GM12878 (cell line): ENCODE measurements around the gene DLG1. TPM values are rescaled to one million over a fixed set of nuclear protein-coding genes. Genes with fewer than 3 reads are reported as not detected.

ENCODE experiments used
- ATF7 ChIP-seq: fragments of 450-650 bp; IDR thresholded peaks from 2 replicates; pipeline ENCODE4 v1.6.1; 2016; ENCODE audit warnings: low read depth, mild to moderate bottlenecking
- BACH1 ChIP-seq: fragments of 450-650 bp; IDR thresholded peaks from 2 replicates; pipeline ENCODE4 v1.6.1; 2017; ENCODE audit warnings: mild to moderate bottlenecking, borderline replicate concordance
- BHLHE40 ChIP-seq, 2 experiments: fragments of 450-650 bp in 1 of 2; IDR thresholded peaks; 2 replicates each; pipeline ENCODE4 v1.6.1; 2011 to 2017; ENCODE audit warnings: low read depth in 2 of 2, borderline replicate concordance in 1 of 2, improper control_type of control experiment in 1 of 2, low read length in 1 of 2, mild to moderate bottlenecking in 1 of 2
- CHD2 ChIP-seq: IDR thresholded peaks from 2 replicates; pipeline ENCODE4 v1.6.1; 2011; ENCODE audit warnings: low read depth, low read length, improper control_type of control experiment, borderline replicate concordance
- EP300 ChIP-seq, 2 experiments: fragments of 150-350 bp in 1 of 2; IDR thresholded peaks; 2 replicates each; pipeline ENCODE4 v1.6.1; 2011 to 2012; ENCODE audit warnings: low read depth in 2 of 2, low read length in 2 of 2, borderline replicate concordance in 1 of 2, improper control_type of control experiment in 1 of 2, inconsistent platforms in 1 of 2; ENCODE audit not compliant: control insufficient read depth in 1 of 2
- FOS ChIP-seq: IDR thresholded peaks from 3 replicates; pipeline ENCODE4 v1.6.1; 2011; ENCODE audit warnings: borderline replicate concordance; ENCODE audit not compliant: insufficient read length; ENCODE audit errors: extremely low read depth
- HDGF ChIP-seq: fragments of 450-650 bp; IDR thresholded peaks from 2 replicates; pipeline ENCODE4 v1.6.1; 2016; ENCODE audit warnings: antibody characterized with exemption
- KAT2A ChIP-seq: conservative IDR thresholded peaks from 2 replicates; pipeline ENCODE4 v1.6.1; 2011; ENCODE audit warnings: low read depth, low read length; ENCODE audit not compliant: control insufficient read depth
- MXI1 ChIP-seq: fragments of 150-350 bp; IDR thresholded peaks from 2 replicates; pipeline ENCODE4 v1.6.1; 2011; ENCODE audit warnings: low read depth, mild to moderate bottlenecking, inconsistent platforms, low read length, improper control_type of control experiment
- RAD51 ChIP-seq: fragments of 450-650 bp; IDR thresholded peaks from 2 replicates; pipeline ENCODE4 v1.6.1; 2016; ENCODE audit warnings: moderate library complexity, mild to moderate bottlenecking, inconsistent platforms
- RELA ChIP-seq: fragments of 450-650 bp; IDR thresholded peaks from 2 replicates; pipeline ENCODE4 v1.8.0; 2014; ENCODE audit warnings: borderline replicate concordance; ENCODE audit not compliant: partially characterized antibody
- SRF ChIP-seq, 2 experiments: IDR thresholded peaks; 2 replicates each; pipeline ENCODE4 v1.6.1; 2011; ENCODE audit warnings: low read depth in 2 of 2, low read length in 2 of 2, mild to moderate bottlenecking in 1 of 2, moderate library complexity in 1 of 2
- USF2 ChIP-seq: IDR thresholded peaks from 2 replicates; pipeline ENCODE4 v1.6.1; 2011; ENCODE audit warnings: low read depth, low read length, improper control_type of control experiment, borderline replicate concordance
- ZBTB40 ChIP-seq: fragments of 450-650 bp; IDR thresholded peaks from 2 replicates; pipeline ENCODE4 v1.6.1; 2016; ENCODE audit warnings: mild to moderate bottlenecking, moderate library complexity, borderline replicate concordance
- ZNF217 ChIP-seq: fragments of 450-650 bp; IDR thresholded peaks from 2 replicates; pipeline ENCODE4 v1.6.1; 2017; ENCODE audit warnings: antibody characterized with exemption, mild to moderate bottlenecking
- polyA plus RNA-seq, 11 experiments: library from polyadenylated mRNA; depleted of rRNA in 4 of 11; unstranded in 6 of 11; stranded (reverse) in 5 of 11; fragments of >200 nt; fragmentation: Nextera tagmentation in 4 of 11; fragmentation: Illumina TruSeq in 1 of 11; extraction: Ambion mirVana in 4 of 11; extraction: Trizol in 1 of 11; gene quantifications; 1 replicate in 1 of 11; 2 replicates in 10 of 11; pipeline versions ENCODE4 v1.2.1 to v1.2.3, GENCODE V29; 2011 to 2016; ENCODE audit warnings: inconsistent platforms in 2 of 11, missing spikeins in 2 of 11, low read depth in 1 of 11
- total RNA-seq, 4 experiments: library from RNA; depleted of rRNA in 3 of 4; stranded (reverse); fragments of >200 nt in 3 of 4; fragmentation: Illumina TruSeq in 1 of 4; extraction: Trizol in 1 of 4; gene quantifications; 2 replicates each; pipeline versions ENCODE4 v1.2.1 to v1.2.3, GENCODE V29; 2013 to 2021
- TF ChIP-seq, protein P1 (sequence below): IDR thresholded peaks from 2 replicates; pipeline ENCODE4 v1.6.1; 2012; ENCODE audit warnings: mild to moderate bottlenecking, low read depth, low read length
- TF ChIP-seq, protein P2 (sequence below), 3 experiments: IDR thresholded peaks in 2 of 3; conservative IDR thresholded peaks in 1 of 3; 2 replicates each; pipeline ENCODE4 v1.5.1; 2011; ENCODE audit warnings: low read depth in 3 of 3, low read length in 3 of 3, mild to moderate bottlenecking in 3 of 3, control low read depth in 2 of 3, moderate library complexity in 2 of 3, inconsistent platforms in 1 of 3, mixed read lengths in 1 of 3; ENCODE audit not compliant: control insufficient read depth in 2 of 3, insufficient read depth in 1 of 3; ENCODE audit errors: extremely low read depth in 1 of 3

Gene DLG1
- total and polyA plus RNA-seq, 10 of the 15 experiments (the other 5 are each of a cell fraction or from before 2014, with no cell fraction given), result 9.2 to 63.1 (median 40.1) TPM

- TF ChIP-seq CHD2 (peak; percentile 53; the same call in 1 of the 2 replicates), BACH1 (no peak), BHLHE40 (IDR thresholded peaks at IDR 0.05; ENCODE audit: borderline replicate concordance in 1 of 2, low read depth in 2 of 2, low read length in 1 of 2) (peak; percentile 34 to 73; a peak in 3 of 4 replicates), HDGF (no peak), RAD51 (peak; percentile 78), RELA (no peak), ZBTB40 (no peak), FOS (no peak), MXI1 (peak; percentile 40; the same call in 1 of the 2 replicates), USF2 (peak; percentile 6; the same call in 1 of the 2 replicates), EP300 (IDR thresholded peaks at IDR 0.05; ENCODE audit: borderline replicate concordance in 1 of 2, control insufficient read depth in 1 of 2, low read depth in 2 of 2, low read length in 2 of 2) (no peak), ZNF217 (no peak), KAT2A (no peak), SRF (IDR thresholded peaks at IDR 0.05; ENCODE audit: low read depth in 2 of 2, low read length in 2 of 2) (peak in 1 of 2 experiments; percentile 14; a peak in 1 of 4 replicates), ATF7 (no peak)
- TF ChIP-seq, protein P1, sequence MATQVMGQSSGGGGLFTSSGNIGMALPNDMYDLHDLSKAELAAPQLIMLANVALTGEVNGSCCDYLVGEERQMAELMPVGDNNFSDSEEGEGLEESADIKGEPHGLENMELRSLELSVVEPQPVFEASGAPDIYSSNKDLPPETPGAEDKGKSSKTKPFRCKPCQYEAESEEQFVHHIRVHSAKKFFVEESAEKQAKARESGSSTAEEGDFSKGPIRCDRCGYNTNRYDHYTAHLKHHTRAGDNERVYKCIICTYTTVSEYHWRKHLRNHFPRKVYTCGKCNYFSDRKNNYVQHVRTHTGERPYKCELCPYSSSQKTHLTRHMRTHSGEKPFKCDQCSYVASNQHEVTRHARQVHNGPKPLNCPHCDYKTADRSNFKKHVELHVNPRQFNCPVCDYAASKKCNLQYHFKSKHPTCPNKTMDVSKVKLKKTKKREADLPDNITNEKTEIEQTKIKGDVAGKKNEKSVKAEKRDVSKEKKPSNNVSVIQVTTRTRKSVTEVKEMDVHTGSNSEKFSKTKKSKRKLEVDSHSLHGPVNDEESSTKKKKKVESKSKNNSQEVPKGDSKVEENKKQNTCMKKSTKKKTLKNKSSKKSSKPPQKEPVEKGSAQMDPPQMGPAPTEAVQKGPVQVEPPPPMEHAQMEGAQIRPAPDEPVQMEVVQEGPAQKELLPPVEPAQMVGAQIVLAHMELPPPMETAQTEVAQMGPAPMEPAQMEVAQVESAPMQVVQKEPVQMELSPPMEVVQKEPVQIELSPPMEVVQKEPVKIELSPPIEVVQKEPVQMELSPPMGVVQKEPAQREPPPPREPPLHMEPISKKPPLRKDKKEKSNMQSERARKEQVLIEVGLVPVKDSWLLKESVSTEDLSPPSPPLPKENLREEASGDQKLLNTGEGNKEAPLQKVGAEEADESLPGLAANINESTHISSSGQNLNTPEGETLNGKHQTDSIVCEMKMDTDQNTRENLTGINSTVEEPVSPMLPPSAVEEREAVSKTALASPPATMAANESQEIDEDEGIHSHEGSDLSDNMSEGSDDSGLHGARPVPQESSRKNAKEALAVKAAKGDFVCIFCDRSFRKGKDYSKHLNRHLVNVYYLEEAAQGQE, result no peak
- TF ChIP-seq, protein P2, sequence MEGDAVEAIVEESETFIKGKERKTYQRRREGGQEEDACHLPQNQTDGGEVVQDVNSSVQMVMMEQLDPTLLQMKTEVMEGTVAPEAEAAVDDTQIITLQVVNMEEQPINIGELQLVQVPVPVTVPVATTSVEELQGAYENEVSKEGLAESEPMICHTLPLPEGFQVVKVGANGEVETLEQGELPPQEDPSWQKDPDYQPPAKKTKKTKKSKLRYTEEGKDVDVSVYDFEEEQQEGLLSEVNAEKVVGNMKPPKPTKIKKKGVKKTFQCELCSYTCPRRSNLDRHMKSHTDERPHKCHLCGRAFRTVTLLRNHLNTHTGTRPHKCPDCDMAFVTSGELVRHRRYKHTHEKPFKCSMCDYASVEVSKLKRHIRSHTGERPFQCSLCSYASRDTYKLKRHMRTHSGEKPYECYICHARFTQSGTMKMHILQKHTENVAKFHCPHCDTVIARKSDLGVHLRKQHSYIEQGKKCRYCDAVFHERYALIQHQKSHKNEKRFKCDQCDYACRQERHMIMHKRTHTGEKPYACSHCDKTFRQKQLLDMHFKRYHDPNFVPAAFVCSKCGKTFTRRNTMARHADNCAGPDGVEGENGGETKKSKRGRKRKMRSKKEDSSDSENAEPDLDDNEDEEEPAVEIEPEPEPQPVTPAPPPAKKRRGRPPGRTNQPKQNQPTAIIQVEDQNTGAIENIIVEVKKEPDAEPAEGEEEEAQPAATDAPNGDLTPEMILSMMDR (IDR thresholded peaks at IDR 0.05 in 2 of 3, conservative IDR thresholded peaks at IDR 0.05 in 1 of 3; ENCODE audit: control insufficient read depth in 2 of 3, extremely low read depth in 1 of 3, insufficient read depth in 1 of 3, low read depth in 3 of 3, low read length in 3 of 3), result no peak
Observed at GRCh38 chr3:197023241-197023997, 275.0 kb downstream of the DLG1 start (continued).
